ENCODE results near the gene PINK1.
A peak's percentile ranks its signal among the peaks of the same experiment; 100 is the strongest.

PINK1 gene

DNA sequence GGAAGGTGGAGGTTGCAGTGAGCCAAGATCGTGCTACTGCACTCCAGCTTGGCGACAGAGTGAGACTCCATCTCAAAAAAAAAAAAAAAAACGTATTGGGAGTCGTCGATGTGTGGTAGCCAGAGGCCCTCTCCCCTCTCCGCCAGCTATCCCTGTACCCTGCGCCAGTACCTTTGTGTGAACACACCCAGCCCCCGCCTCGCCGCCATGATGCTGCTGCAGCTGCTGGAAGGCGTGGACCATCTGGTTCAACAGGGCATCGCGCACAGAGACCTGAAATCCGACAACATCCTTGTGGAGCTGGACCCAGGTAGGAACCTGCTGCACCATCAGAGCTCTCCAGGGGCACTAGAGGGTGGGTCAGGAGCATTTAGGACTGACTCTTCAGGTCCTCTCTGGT is 12.2 kb downstream of the PINK1 start:
- no peak overlapping the region for H3K27ac Mint-ChIP-seq
- no peaks in the 10 kb centered on the region for H3K27me3 Mint-ChIP-seq (ENCODE audit: low read depth)
- H3K9me3 Mint-ChIP-seq = no peaks in the 10 kb centered on the region
- peaks cover 15% of the 10 kb centered on the region for H3K36me3 Mint-ChIP-seq (ENCODE audit: low read depth)
- no peak for DNase-seq (ENCODE audit: low spot score)
- H3K4me3 Mint-ChIP-seq = no peak overlapping the region
- no peaks in the 10 kb centered on the region for H3K4me1 Mint-ChIP-seq (ENCODE audit: low read depth)

- H3K36me3 Mint-ChIP-seq (ENCODE audit: low read depth) = peaks cover 36% of the 10 kb centered on the region
- H3K4me3 Mint-ChIP-seq = no peak overlapping the region
- no peaks in the 10 kb centered on the region for H3K27me3 Mint-ChIP-seq (ENCODE audit: low read depth)
- H3K27ac Mint-ChIP-seq = no peak overlapping the region
- no peaks in the 10 kb centered on the region for H3K9me3 Mint-ChIP-seq
- H3K4me1 Mint-ChIP-seq (ENCODE audit: low read depth) = no peaks in the 10 kb centered on the region
- no peak for DNase-seq (ENCODE audit: low spot score)
Observed at GRCh38 chr1:20648438-20648837, 15.2 kb downstream of the PINK1 start.

GRCh38 chr1:20648946-20649345 is 15.7 kb downstream of the PINK1 start:
- H3K9me3 Mint-ChIP-seq = no peaks in the 10 kb centered on the region
- no peaks in the 10 kb centered on the region for H3K4me1 Mint-ChIP-seq (ENCODE audit: low read depth)
- H3K4me3 Mint-ChIP-seq = no peak overlapping the region
- H3K36me3 Mint-ChIP-seq (ENCODE audit: low read depth) = peaks cover 41% of the 10 kb centered on the region
- DNase-seq (ENCODE audit: low spot score) = no peak
- no peak overlapping the region for H3K27ac Mint-ChIP-seq
- H3K27me3 Mint-ChIP-seq (ENCODE audit: low read depth) = no peaks in the 10 kb centered on the region

DNA sequence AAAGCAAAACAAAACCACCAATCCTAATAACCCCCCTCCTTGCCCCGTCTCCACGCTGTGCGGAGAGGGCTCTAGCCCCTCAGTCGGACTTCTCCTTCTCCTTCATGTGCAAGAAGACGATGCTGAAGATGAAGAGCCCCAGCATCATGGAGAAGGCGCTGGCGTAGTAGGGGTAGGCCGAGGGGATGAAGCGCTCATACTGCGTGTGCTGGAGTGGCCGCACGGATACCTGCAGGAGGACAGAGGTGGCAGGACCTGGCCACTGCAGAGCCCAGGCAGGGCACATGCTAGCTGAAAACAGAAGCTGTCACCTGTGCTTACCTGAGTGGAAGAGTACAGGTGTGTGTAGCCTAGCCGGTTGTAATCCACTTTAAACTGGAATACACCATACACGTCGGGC is 19.0 kb downstream of the PINK1 start:
- no peak for DNase-seq (ENCODE audit: low spot score)
- peaks cover 3% of the 10 kb centered on the region for H3K4me1 Mint-ChIP-seq (ENCODE audit: low read depth)
- H3K27me3 Mint-ChIP-seq (ENCODE audit: low read depth) = no peaks in the 10 kb centered on the region
- H3K4me3 Mint-ChIP-seq = no peak overlapping the region
- H3K36me3 Mint-ChIP-seq (ENCODE audit: low read depth) = peaks cover 64% of the 10 kb centered on the region
- H3K27ac Mint-ChIP-seq = no peak overlapping the region
- H3K9me3 Mint-ChIP-seq = no peaks in the 10 kb centered on the region

DNA sequence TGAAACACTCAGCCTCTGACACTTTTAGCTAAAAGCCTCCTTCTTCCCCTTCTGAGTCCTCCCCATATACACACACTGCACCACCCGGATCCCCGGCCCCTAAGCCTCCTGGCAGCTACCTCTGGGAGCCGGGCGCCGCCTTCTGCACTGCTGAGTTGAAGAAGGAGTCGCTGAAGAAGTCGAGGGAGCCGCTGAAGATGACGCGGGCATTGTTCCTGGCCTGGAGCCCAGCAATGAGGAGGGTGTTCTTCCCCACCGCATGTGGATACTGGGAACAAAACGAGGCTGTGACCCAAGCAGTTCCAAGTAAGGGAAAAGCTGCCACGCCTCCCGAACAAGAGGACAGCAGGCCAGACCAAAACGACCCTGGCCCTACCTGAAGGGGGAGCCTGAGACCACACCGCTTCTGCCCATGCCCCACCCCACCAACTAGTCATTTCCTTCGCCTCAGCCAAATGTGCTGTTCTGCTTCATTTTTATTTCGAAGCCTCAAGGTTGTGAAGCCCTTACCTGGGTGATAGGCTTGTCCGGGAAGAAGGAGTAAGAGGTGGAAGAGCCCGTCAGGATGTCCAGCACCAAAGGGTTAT is 20.9 kb downstream of the PINK1 start:
- Mint-ChIP-seq H3K36me3 (ENCODE audit: low read depth) (peaks cover 65% of the 10 kb centered on the region), H3K27ac (no peak overlapping the region), H3K9me3 (no peaks in the 10 kb centered on the region)

GRCh38 chr1:20657024-20657423 is 23.8 kb downstream of the PINK1 start:
- Mint-ChIP-seq H3K36me3 (ENCODE audit: low read depth) (peaks cover 63% of the 10 kb centered on the region), H3K4me3 (no peak overlapping the region), H3K4me1 (ENCODE audit: low read depth) (peaks cover 25% of the 10 kb centered on the region), H3K9me3 (no peaks in the 10 kb centered on the region), H3K27me3 (ENCODE audit: low read depth) (no peaks in the 10 kb centered on the region), H3K27ac (no peak overlapping the region)
- DNase-seq (ENCODE audit: low spot score) = no peak

More for the DNA sequence above, 20.9 kb downstream of the PINK1 start:
- no peak overlapping the region for H3K4me3 Mint-ChIP-seq
- no peaks in the 10 kb centered on the region for H3K27me3 Mint-ChIP-seq (ENCODE audit: low read depth)
- DNase-seq (ENCODE audit: low spot score) = no peak
- H3K4me1 Mint-ChIP-seq (ENCODE audit: low read depth) = peaks cover 7% of the 10 kb centered on the region

DNA sequence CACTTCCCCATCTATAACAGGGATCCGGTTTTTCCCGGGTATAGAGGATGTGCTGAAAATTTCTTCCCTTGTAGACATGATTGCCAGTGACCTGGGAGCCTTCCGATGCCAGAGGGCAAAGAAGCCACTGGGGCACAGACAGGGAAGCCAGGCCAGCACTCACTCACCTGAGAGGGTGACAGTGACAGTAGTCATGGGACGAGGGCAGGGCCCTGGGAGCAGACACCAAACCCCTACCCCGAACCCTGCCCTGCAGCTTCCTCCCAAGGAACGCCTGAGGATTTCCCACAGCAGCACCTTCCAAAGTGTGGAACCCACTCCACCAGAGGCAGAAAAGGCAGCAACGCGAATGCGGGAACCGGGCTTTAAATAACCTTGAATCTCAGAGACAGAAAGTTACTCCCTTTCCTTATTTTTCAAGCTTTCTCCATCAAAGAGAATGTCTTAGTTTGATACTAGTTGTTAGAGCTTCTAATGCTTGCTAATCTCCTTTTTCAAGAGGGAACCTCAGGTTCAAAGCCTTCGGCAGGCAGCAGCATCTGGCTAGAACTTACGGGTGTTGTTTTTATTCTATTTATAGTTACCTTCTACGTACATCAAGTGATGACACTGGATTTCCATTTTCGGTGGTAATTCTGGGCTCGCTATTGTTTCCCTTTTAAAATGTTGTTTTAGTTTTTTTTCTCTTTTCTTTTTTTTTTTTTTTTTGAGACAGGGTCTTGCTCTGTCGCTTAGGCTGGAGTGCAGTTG is 25.1 kb downstream of the PINK1 start:
- DNase-seq (ENCODE audit: low spot score) = no peak
- Mint-ChIP-seq H3K27me3 (ENCODE audit: low read depth) (no peaks in the 10 kb centered on the region), H3K4me3 (no peak overlapping the region), H3K9me3 (no peaks in the 10 kb centered on the region), H3K4me1 (ENCODE audit: low read depth) (peaks cover 31% of the 10 kb centered on the region), H3K27ac (no peak overlapping the region), H3K36me3 (ENCODE audit: low read depth) (peaks cover 52% of the 10 kb centered on the region)

GRCh38 chr1:20660363-20660762 is 27.1 kb downstream of the PINK1 start:
- no peaks in the 10 kb centered on the region for H3K27me3 Mint-ChIP-seq (ENCODE audit: low read depth)
- H3K36me3 Mint-ChIP-seq (ENCODE audit: low read depth) = peaks cover 38% of the 10 kb centered on the region
- peak overlapping the region; percentile 96 for H3K4me3 Mint-ChIP-seq
- no peak for DNase-seq (ENCODE audit: low spot score)
- no peaks in the 10 kb centered on the region for H3K9me3 Mint-ChIP-seq
- H3K27ac Mint-ChIP-seq = peak overlapping the region; percentile 92
- H3K4me1 Mint-ChIP-seq (ENCODE audit: low read depth) = peaks cover 31% of the 10 kb centered on the region

DNA sequence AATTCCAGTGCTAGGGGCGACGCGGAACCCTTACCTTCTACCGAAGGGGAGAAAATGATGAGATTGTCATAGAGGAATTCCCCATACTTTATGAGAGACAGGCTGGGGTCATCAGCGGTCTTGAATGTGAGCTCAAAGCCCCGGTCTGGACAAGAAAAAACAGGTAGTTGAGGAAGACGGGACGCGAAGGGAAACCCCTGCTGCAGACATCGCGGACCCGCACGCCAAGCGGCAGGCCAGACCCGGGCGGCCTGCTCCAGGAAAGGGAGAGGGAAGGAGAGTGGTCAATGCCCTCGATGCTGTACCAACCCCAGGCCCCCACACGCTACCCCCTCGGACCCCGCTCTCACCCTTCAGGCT is 27.6 kb downstream of the PINK1 start:
- Mint-ChIP-seq H3K27ac (peak overlapping the region; percentile 92), H3K9me3 (no peaks in the 10 kb centered on the region), H3K4me1 (ENCODE audit: low read depth) (peaks cover 31% of the 10 kb centered on the region), H3K36me3 (ENCODE audit: low read depth) (peaks cover 34% of the 10 kb centered on the region), H3K4me3 (peak overlapping the region; percentile 96), H3K27me3 (ENCODE audit: low read depth) (no peaks in the 10 kb centered on the region)
- no peak for DNase-seq (ENCODE audit: low spot score)

DNA sequence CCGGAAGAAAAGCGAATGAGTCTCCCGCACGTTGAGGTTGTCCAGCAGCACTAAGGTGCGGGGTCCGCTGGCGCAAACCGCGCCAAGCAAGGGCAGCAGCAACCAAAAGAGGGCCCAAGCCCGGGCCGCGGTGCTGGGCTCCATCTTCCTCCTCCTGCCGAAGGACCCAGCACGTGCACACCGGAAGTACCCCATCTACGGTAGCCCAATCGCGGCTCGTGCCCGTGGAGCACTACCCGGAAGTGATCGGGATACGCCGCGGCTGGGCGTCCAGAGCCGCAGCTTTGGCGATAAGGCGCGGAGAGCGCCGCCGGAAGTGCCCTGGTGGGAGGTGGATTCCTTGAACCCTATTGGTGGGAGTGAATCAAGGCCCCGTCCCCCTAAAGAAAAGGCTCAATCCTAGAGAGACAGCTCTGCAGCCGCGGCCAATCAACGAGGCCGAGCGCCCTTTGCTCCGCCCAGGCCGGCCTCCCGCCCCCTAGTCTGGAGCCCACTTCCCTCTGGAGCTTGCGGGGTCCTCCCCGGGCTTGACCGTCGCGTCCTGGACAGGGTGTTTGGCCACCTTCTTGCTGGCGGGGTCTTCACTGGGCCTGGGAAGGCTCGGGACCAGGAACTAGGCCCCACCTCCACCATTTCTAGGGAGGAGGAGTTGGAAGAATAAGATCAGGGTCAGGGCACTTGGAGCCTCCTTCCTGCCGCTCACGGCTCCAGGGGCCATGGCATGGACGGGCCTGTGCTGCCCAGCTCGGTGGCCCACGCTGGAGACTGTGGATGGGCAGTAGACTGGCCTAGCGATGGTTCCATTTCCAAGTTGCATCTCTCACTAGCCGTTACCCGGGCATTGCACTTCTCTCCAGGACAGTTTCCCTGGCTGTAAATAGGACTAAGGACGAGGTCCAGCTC is 28.2 kb downstream of the PINK1 start, which contains the start of gene DDOST:
Gene DDOST, minus strand, starts transcription at position 163 of the 903 bp plus-strand sequence. Its CDS starts 19 bp downstream, at position 144.
- Mint-ChIP-seq H3K9me3 (no peaks in the 10 kb centered on the region), H3K36me3 (ENCODE audit: low read depth) (peaks cover 32% of the 10 kb centered on the region), H3K27me3 (ENCODE audit: low read depth) (no peaks in the 10 kb centered on the region), H3K27ac (peak within 1 kb of the TSS; percentile 92), H3K4me1 (ENCODE audit: low read depth) (peaks cover 31% of the 10 kb centered on the region), H3K4me3 (peak within 1 kb of the TSS; percentile 96)
- DNase-seq (ENCODE audit: low spot score) = peak; percentile 97

GRCh38 chr1:20662110-20662475 is 28.8 kb downstream of the PINK1 start:
- Mint-ChIP-seq H3K4me1 (ENCODE audit: low read depth) (peaks cover 34% of the 10 kb centered on the region), H3K36me3 (ENCODE audit: low read depth) (peaks cover 26% of the 10 kb centered on the region), H3K4me3 (peak overlapping the region; percentile 96)

GRCh38 chr1:20663365-20663764 is 30.1 kb downstream of the PINK1 start:
- Mint-ChIP-seq H3K27ac (no peak overlapping the region), H3K9me3 (no peaks in the 10 kb centered on the region), H3K27me3 (ENCODE audit: low read depth) (no peaks in the 10 kb centered on the region), H3K4me1 (ENCODE audit: low read depth) (peaks cover 32% of the 10 kb centered on the region), H3K36me3 (ENCODE audit: low read depth) (peaks cover 23% of the 10 kb centered on the region), H3K4me3 (peak overlapping the region; percentile 96)
- no peak for DNase-seq (ENCODE audit: low spot score)

More at GRCh38 chr1:20662110-20662475, 28.8 kb downstream of the PINK1 start:
- H3K27ac Mint-ChIP-seq = peak overlapping the region; percentile 92
- no peaks in the 10 kb centered on the region for H3K9me3 Mint-ChIP-seq
- no peaks in the 10 kb centered on the region for H3K27me3 Mint-ChIP-seq (ENCODE audit: low read depth)
- no peak for DNase-seq (ENCODE audit: low spot score)

DNA sequence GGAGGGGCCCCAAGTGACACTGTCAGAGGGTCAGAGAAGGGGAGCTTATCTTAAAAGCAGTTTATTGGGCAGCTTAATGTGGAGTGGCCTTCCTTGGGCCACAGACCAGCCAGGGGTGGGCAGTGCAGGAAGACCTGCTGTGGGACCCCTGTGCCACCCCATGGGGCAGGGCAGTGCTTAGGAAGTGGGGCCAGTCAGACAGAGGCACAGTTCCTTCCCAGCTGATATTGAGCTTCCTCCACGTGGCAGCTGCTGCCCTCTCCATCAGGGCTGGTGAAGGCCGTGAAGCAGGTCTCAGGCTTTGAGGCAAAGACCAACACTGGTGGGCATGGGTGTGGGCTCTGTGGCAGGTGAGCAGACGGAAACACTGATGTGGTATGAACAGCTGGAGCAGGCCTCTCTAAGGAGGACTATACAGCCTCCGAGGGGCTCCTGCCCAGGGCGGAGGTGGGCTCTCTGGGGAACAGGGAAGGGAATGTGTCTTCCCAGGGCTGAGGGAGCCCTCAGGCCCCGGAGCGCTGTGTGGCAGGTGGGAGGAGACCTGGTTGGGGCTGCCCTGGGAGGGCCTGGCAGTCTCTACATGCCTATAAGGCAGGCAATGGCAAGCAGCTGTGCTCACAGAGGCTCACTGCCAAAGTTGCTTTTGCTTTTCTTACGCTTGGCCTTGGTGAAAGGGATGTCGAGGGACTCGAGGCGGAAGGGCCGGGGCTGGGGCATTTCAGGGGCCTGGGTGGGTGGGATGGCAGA is 30.9 kb downstream of the PINK1 start:
- Mint-ChIP-seq H3K4me1 (ENCODE audit: low read depth) (peaks cover 30% of the 10 kb centered on the region), H3K36me3 (ENCODE audit: low read depth) (peaks cover 18% of the 10 kb centered on the region), H3K9me3 (no peaks in the 10 kb centered on the region), H3K27me3 (ENCODE audit: low read depth) (no peaks in the 10 kb centered on the region), H3K4me3 (no peak overlapping the region), H3K27ac (no peak overlapping the region)
- no peak for DNase-seq (ENCODE audit: low spot score)
